ENCODE results near the gene TP53TG5.

TP53TG5 gene

GRCh38 chr20:45345104-45345936, 32.8 kb downstream of the TP53TG5 start:
- no peak for DNase-seq (ENCODE audit: low read depth)

GRCh38 chr20:45344168-45344860, 33.8 kb downstream of the TP53TG5 start:
- DNase-seq (ENCODE audit: low read depth): peak; percentile 87

GRCh38 chr20:45343532-45344167, 34.5 kb downstream of the TP53TG5 start:
- no peak for DNase-seq (ENCODE audit: low read depth)

GRCh38 chr20:45342855-45343531, 35.1 kb downstream of the TP53TG5 start:
- no peak for DNase-seq (ENCODE audit: low read depth)

GRCh38 chr20:45341939-45342854, 35.9 kb downstream of the TP53TG5 start:
- no peak for DNase-seq (ENCODE audit: low read depth)

- DNase-seq (ENCODE audit: low read depth): no peak
Measured at GRCh38 chr20:45341579-45341938, 36.6 kb downstream of the TP53TG5 start.

- no peak for DNase-seq (ENCODE audit: low read depth)
Measured at GRCh38 chr20:45340951-45341350, 37.2 kb downstream of the TP53TG5 start.

- DNase-seq (ENCODE audit: low read depth): no peak
Measured at GRCh38 chr20:45340236-45340847, 37.8 kb downstream of the TP53TG5 start.

- no peak for DNase-seq (ENCODE audit: low read depth)
Measured at GRCh38 chr20:45339799-45340198, 38.3 kb downstream of the TP53TG5 start.

GRCh38 chr20:45339084-45339483, 39.0 kb downstream of the TP53TG5 start:
- no peak for DNase-seq (ENCODE audit: low read depth)

- no peak for DNase-seq (ENCODE audit: low read depth)
Measured at GRCh38 chr20:45338121-45339030, 39.7 kb downstream of the TP53TG5 start.

- peak; percentile 79 for DNase-seq (ENCODE audit: low read depth)
Measured at GRCh38 chr20:45337367-45338120, 40.6 kb downstream of the TP53TG5 start.

GRCh38 chr20:45336530-45337366, 41.4 kb downstream of the TP53TG5 start:
- DNase-seq (ENCODE audit: low read depth): peak; percentile 85

- no peak for DNase-seq (ENCODE audit: low read depth)
Measured at GRCh38 chr20:45330476-45330875, 47.6 kb downstream of the TP53TG5 start.

- no peak for DNase-seq (ENCODE audit: low read depth)
Measured at GRCh38 chr20:45329497-45330319, 48.4 kb downstream of the TP53TG5 start.

- DNase-seq (ENCODE audit: low read depth): no peak
Measured at GRCh38 chr20:45328451-45328850, 49.7 kb downstream of the TP53TG5 start.

GRCh38 chr20:45325371-45325770, 52.8 kb downstream of the TP53TG5 start:
- DNase-seq (ENCODE audit: low read depth): no peak
